ENCODE data around the gene LRRTM4. TPM values are rescaled to one million over a fixed set of nuclear protein-coding genes. Genes with fewer than 3 reads are reported as not detected.

Gene LRRTM4
- total RNA-seq, 1 donor from 2014 or later = 10.6 TPM

- no peak overlapping the region for H3K4me3 Mint-ChIP-seq
- no peaks in the 10 kb centered on the region for H3K27me3 Mint-ChIP-seq (ENCODE audit: low read depth)
- no peaks in the 10 kb centered on the region for H3K4me1 Mint-ChIP-seq
- TF ChIP-seq CTCF (conservative IDR thresholded peaks at IDR 0.05) = no peak
- no peaks in the 10 kb centered on the region for H3K9me3 Mint-ChIP-seq
- DNase-seq (ENCODE audit: low read depth, low spot score) = no peak
- H3K36me3 Mint-ChIP-seq (ENCODE audit: low read depth) = no peaks in the 10 kb centered on the region
- H3K27ac Mint-ChIP-seq (ENCODE audit: unreplicated experiment) = no peak overlapping the region
These were observed 776.6 kb downstream of the LRRTM4 start for GRCh38 chr2:76745605-76746004.

GRCh38 chr2:76737607-76738006, 784.6 kb downstream of the LRRTM4 start:
- no peak for TF ChIP-seq CTCF (conservative IDR thresholded peaks at IDR 0.05)
- no peak overlapping the region for H3K27ac Mint-ChIP-seq (ENCODE audit: unreplicated experiment)
- H3K36me3 Mint-ChIP-seq (ENCODE audit: low read depth) = no peaks in the 10 kb centered on the region
- no peaks in the 10 kb centered on the region for H3K27me3 Mint-ChIP-seq (ENCODE audit: low read depth)
- H3K9me3 Mint-ChIP-seq = no peaks in the 10 kb centered on the region
- H3K4me1 Mint-ChIP-seq = no peaks in the 10 kb centered on the region
- DNase-seq (ENCODE audit: low read depth, low spot score) = no peak
- no peak overlapping the region for H3K4me3 Mint-ChIP-seq

- no peak overlapping the region for H3K27ac Mint-ChIP-seq (ENCODE audit: unreplicated experiment)
- H3K4me3 Mint-ChIP-seq = no peak overlapping the region
- H3K27me3 Mint-ChIP-seq (ENCODE audit: low read depth) = no peaks in the 10 kb centered on the region
- no peaks in the 10 kb centered on the region for H3K36me3 Mint-ChIP-seq (ENCODE audit: low read depth)
- H3K4me1 Mint-ChIP-seq = no peaks in the 10 kb centered on the region
- H3K9me3 Mint-ChIP-seq = no peaks in the 10 kb centered on the region
- no peak for TF ChIP-seq CTCF (conservative IDR thresholded peaks at IDR 0.05)
- DNase-seq (ENCODE audit: low read depth, low spot score) = no peak
These were observed 788.4 kb downstream of the LRRTM4 start for GRCh38 chr2:76733736-76734135.

GRCh38 chr2:76731157-76731556, 791.0 kb downstream of the LRRTM4 start:
- no peak for DNase-seq (ENCODE audit: low read depth, low spot score)
- Mint-ChIP-seq H3K36me3 (ENCODE audit: low read depth) (no peaks in the 10 kb centered on the region), H3K4me1 (no peaks in the 10 kb centered on the region), H3K4me3 (no peak overlapping the region), H3K9me3 (no peaks in the 10 kb centered on the region), H3K27me3 (ENCODE audit: low read depth) (no peaks in the 10 kb centered on the region), H3K27ac (ENCODE audit: unreplicated experiment) (no peak overlapping the region)
- no peak for TF ChIP-seq CTCF (conservative IDR thresholded peaks at IDR 0.05)

GRCh38 chr2:76730021-76730420, 792.2 kb downstream of the LRRTM4 start:
- Mint-ChIP-seq H3K4me1 (no peaks in the 10 kb centered on the region), H3K9me3 (no peaks in the 10 kb centered on the region), H3K27me3 (ENCODE audit: low read depth) (no peaks in the 10 kb centered on the region), H3K4me3 (no peak overlapping the region), H3K36me3 (ENCODE audit: low read depth) (no peaks in the 10 kb centered on the region), H3K27ac (ENCODE audit: unreplicated experiment) (no peak overlapping the region)
- no peak for TF ChIP-seq CTCF (conservative IDR thresholded peaks at IDR 0.05)
- DNase-seq (ENCODE audit: low read depth, low spot score) = no peak

GRCh38 chr2:76721226-76721625, 801.0 kb downstream of the LRRTM4 start:
- no peaks in the 10 kb centered on the region for H3K4me1 Mint-ChIP-seq
- no peaks in the 10 kb centered on the region for H3K27me3 Mint-ChIP-seq (ENCODE audit: low read depth)
- no peaks in the 10 kb centered on the region for H3K9me3 Mint-ChIP-seq
- H3K36me3 Mint-ChIP-seq (ENCODE audit: low read depth) = no peaks in the 10 kb centered on the region
- TF ChIP-seq CTCF (conservative IDR thresholded peaks at IDR 0.05) = no peak
- no peak overlapping the region for H3K4me3 Mint-ChIP-seq
- no peak overlapping the region for H3K27ac Mint-ChIP-seq (ENCODE audit: unreplicated experiment)
- DNase-seq (ENCODE audit: low read depth, low spot score) = no peak

Measured in neural crest cell (in vitro differentiated cells).